Upper lobe of left lung (tissue), 6 donors: ENCODE data around the gene POGZ. TPM values are rescaled to one million over a fixed set of nuclear protein-coding genes. Genes with fewer than 3 reads are reported as not detected.

Source experiments
- ATAC-seq, 2 donors: fragments of 200-7000 bp; cut with Tn5 transposase; one replicate each; pipeline ENCODE4 v1.9.1; 2022; ENCODE audit warnings: mild to moderate bottlenecking in 2 of 2, moderate library complexity in 2 of 2; ENCODE audit not compliant: low FRiP score in 2 of 2
- DNase-seq, 2 donors: peaks; one replicate each; pipeline ENCODE4 v3.0.0-alpha.2; 2019 to 2020
- H3K27ac ChIP-seq, 4 donors: fragments of 200-600 bp; sonication (generic); one replicate each; pipeline ENCODE4 v1.5.1; 2016 to 2019
- H3K27me3 ChIP-seq, 4 donors: fragments of 200-600 bp; sonication (generic); one replicate each; pipeline ENCODE4 v1.5.1; 2017 to 2019
- H3K36me3 ChIP-seq, 4 donors: fragments of 200-600 bp; sonication (generic); one replicate each; pipeline ENCODE4 v1.5.1; 2016 to 2019
- H3K4me1 ChIP-seq, 4 donors: fragments of 200-600 bp; sonication (generic); one replicate each; pipeline ENCODE4 v1.5.1; 2018 to 2019
- H3K4me3 ChIP-seq, 4 donors: fragments of 200-600 bp; sonication (generic); one replicate each; pipeline ENCODE4 v1.5.1; 2017 to 2019; ENCODE audit warnings: mild to moderate bottlenecking in 2 of 4, moderate library complexity in 1 of 4
- H3K9me3 ChIP-seq, 4 donors: fragments of 200-600 bp; sonication (generic); one replicate each; pipeline ENCODE4 v1.5.1; 2018 to 2019
- CTCF ChIP-seq, 6 experiments: fragments of 450-650 bp in 4 of 6; fragments of 200-600 bp in 2 of 6; sonication (generic) in 2 of 6; IDR thresholded peaks; one replicate each; pipeline ENCODE4 v1.5.1; 2016 to 2019; ENCODE audit warnings: antibody characterized with exemption in 6 of 6
- EP300 ChIP-seq, 4 donors: sonication (generic); formaldehyde crosslinking; IDR thresholded peaks; one replicate each; pipeline ENCODE4 v1.5.1; 2017; ENCODE audit warnings: antibody characterized with exemption in 4 of 4, control low read depth in 2 of 4
- POLR2A ChIP-seq, 4 donors: fragments of 450-650 bp; IDR thresholded peaks; one replicate each; pipeline ENCODE4 v1.5.1; 2016 to 2017; ENCODE audit warnings: antibody characterized with exemption in 4 of 4, mild to moderate bottlenecking in 2 of 4
- POLR2AphosphoS5 ChIP-seq, 2 donors: sonication (generic); formaldehyde crosslinking; IDR thresholded peaks; one replicate each; pipeline ENCODE4 v1.5.1; 2017; ENCODE audit warnings: antibody characterized with exemption in 2 of 2
- WGBS, 2 donors: methylation state at CpG; one replicate each; pipeline ENCODE4 v1.1.5; 2017 to 2018; 5-methylcytosine and 5-hydroxymethylcytosine counted together
- total RNA-seq, 6 donors: library from RNA; depleted of rRNA in 4 of 6; stranded (reverse); fragments of >200 nt in 4 of 6; gene quantifications; one replicate each; pipeline versions ENCODE4 v1.1.0 to v1.2.1, GENCODE V29; 2016 to 2021
- donor health status: DM: no; HTN: no; CAD: no; lungs with moderate emphysema.
- donor health status: DM: no; HTN: yes; CAD: no; lungs with severe emphysema.

POGZ gene
- total RNA-seq, 6 donors from 2014 or later: 34.2 to 148 (median 67.9) TPM

GRCh38 chr1:151502035-151502700 is 42.9 kb upstream of the POGZ start:
- 55 to 58% methylated on average over 5 of the region's 5 CpGs for WGBS, 2 donors
- TF ChIP-seq POLR2A (IDR thresholded peaks at IDR 0.05): no peak
- TF ChIP-seq POLR2AphosphoS5 (IDR thresholded peaks at IDR 0.05): no peak
- Histone ChIP-seq H3K4me3 (no peak overlapping the region), H3K27me3 (no peaks in the 10 kb centered on the region), H3K4me1 (no peaks in the 10 kb centered on the region), H3K27ac (no peak overlapping the region), H3K9me3 (no peaks in the 10 kb centered on the region), H3K36me3 (no peaks in the 10 kb centered on the region)
- no peak for ATAC-seq
- DNase-seq: no peak

GRCh38 chr1:151501474-151501873 is 42.2 kb upstream of the POGZ start:
- Histone ChIP-seq H3K4me3 (no peak overlapping the region), H3K4me1 (no peaks in the 10 kb centered on the region), H3K27ac (no peak overlapping the region), H3K9me3 (no peaks in the 10 kb centered on the region), H3K36me3 (no peaks in the 10 kb centered on the region), H3K27me3 (no peaks in the 10 kb centered on the region)
- DNase-seq (no peak), ATAC-seq (no peak)
- WGBS, 2 donors: 75 to 84% methylated on average over 10 of the region's 10 CpGs
- TF ChIP-seq POLR2A (IDR thresholded peaks at IDR 0.05): no peak
- no peak for TF ChIP-seq POLR2AphosphoS5 (IDR thresholded peaks at IDR 0.05)
- TF ChIP-seq EP300 (IDR thresholded peaks at IDR 0.05): no peak
- peak in 1 of 6 experiments; percentile 14 for TF ChIP-seq CTCF (IDR thresholded peaks at IDR 0.05)

- H3K4me1 ChIP-seq: peaks cover 0 to 4% (median 0%) of the 10 kb centered on the region in 4 donors
- DNase-seq: no peak
- no peak overlapping the region for H3K27ac ChIP-seq
- TF ChIP-seq POLR2A (IDR thresholded peaks at IDR 0.05): no peak
- no peak for TF ChIP-seq CTCF (IDR thresholded peaks at IDR 0.05)
- no peak for TF ChIP-seq POLR2AphosphoS5 (IDR thresholded peaks at IDR 0.05)
- TF ChIP-seq EP300 (IDR thresholded peaks at IDR 0.05): no peak
- H3K9me3 ChIP-seq: no peaks in the 10 kb centered on the region
- no peak overlapping the region for H3K4me3 ChIP-seq
- H3K36me3 ChIP-seq: no peaks in the 10 kb centered on the region
- H3K27me3 ChIP-seq: no peaks in the 10 kb centered on the region
- no peak for ATAC-seq
- WGBS, 2 donors: 85 to 100% methylated on average over 1 of the region's 1 CpG
Measured at GRCh38 chr1:151499930-151500329, 40.6 kb upstream of the POGZ start.

- 93 to 94% methylated on average over 5 of the region's 5 CpGs for WGBS, 2 donors
- DNase-seq (no peak), ATAC-seq (no peak)
- Histone ChIP-seq H3K4me1 (peaks cover 0 to 4% (median 0%) of the 10 kb centered on the region in 4 donors), H3K36me3 (no peaks in the 10 kb centered on the region), H3K27me3 (no peaks in the 10 kb centered on the region), H3K9me3 (no peaks in the 10 kb centered on the region), H3K4me3 (no peak overlapping the region), H3K27ac (no peak overlapping the region)
- TF ChIP-seq POLR2A (IDR thresholded peaks at IDR 0.05): no peak
- TF ChIP-seq CTCF (IDR thresholded peaks at IDR 0.05): no peak
- TF ChIP-seq EP300 (IDR thresholded peaks at IDR 0.05): no peak
- TF ChIP-seq POLR2AphosphoS5 (IDR thresholded peaks at IDR 0.05): no peak
Measured at GRCh38 chr1:151499365-151499764, 40.1 kb upstream of the POGZ start.

GRCh38 chr1:151495316-151495715 is 36.0 kb upstream of the POGZ start:
- Histone ChIP-seq H3K36me3 (no peaks in the 10 kb centered on the region), H3K27me3 (no peaks in the 10 kb centered on the region), H3K4me1 (peaks cover 0 to 4% (median 0%) of the 10 kb centered on the region in 4 donors), H3K27ac (peak overlapping the region in 1 of 4 donors; percentile 8), H3K9me3 (no peaks in the 10 kb centered on the region), H3K4me3 (no peak overlapping the region)
- no peak for DNase-seq
- WGBS, 2 donors: 23 to 57% methylated on average over 1 of the region's 1 CpG
- TF ChIP-seq POLR2A (IDR thresholded peaks at IDR 0.05): no peak
- TF ChIP-seq EP300 (IDR thresholded peaks at IDR 0.05): no peak
- no peak for TF ChIP-seq POLR2AphosphoS5 (IDR thresholded peaks at IDR 0.05)
- no peak for TF ChIP-seq CTCF (IDR thresholded peaks at IDR 0.05)
- no peak for ATAC-seq
